ENCODE measurements around the gene INTS2.

INTS2 gene

GRCh38 chr17:61834610-61835009, 93.2 kb downstream of the INTS2 start:
- Histone ChIP-seq H3K27ac (ENCODE audit: low read depth, low read length) (no peak overlapping the region), H3K79me2 (ENCODE audit: insufficient read depth, low read length) (peaks cover 8% of the 10 kb centered on the region; the same call in 1 of the 2 replicates), H3K27me3 (ENCODE audit: low read length) (no peaks in the 10 kb centered on the region), H4K20me1 (ENCODE audit: low read depth, low read length) (peaks cover 4% of the 10 kb centered on the region), H3K4me2 (ENCODE audit: low read depth, low read length, poor library complexity, severe bottlenecking) (no peak overlapping the region), H3F3A (ENCODE audit: insufficient read depth) (peaks cover 22% of the 10 kb centered on the region), H3K9ac (ENCODE audit: low read length) (no peak overlapping the region), H3K9me3 (ENCODE audit: insufficient read depth, low read length) (no peaks in the 10 kb centered on the region), H2AFZ (ENCODE audit: low read depth, low read length, severe bottlenecking) (no peak overlapping the region), H3K9me2 (replicated peaks; ENCODE audit: insufficient read depth, low read length) (no peaks in the 10 kb centered on the region), H3K4me3 (ENCODE audit: insufficient read depth, low read length, poor library complexity, severe bottlenecking) (no peak overlapping the region), H3K36me3 (ENCODE audit: low read length) (peaks cover 23% of the 10 kb centered on the region; the same call in 1 of the 2 replicates)
- TF ChIP-seq EZH2phosphoT487 (conservative IDR thresholded peaks at IDR 0.05; ENCODE audit: low read length) (no peak), CTCF (IDR thresholded peaks at IDR 0.05; ENCODE audit: insufficient read depth, low read length, poor library complexity, severe bottlenecking) (no peak)

- Histone ChIP-seq H3K27me3 (ENCODE audit: low read length) (no peaks in the 10 kb centered on the region), H3K27ac (ENCODE audit: low read depth, low read length) (no peak overlapping the region), H3K9me3 (ENCODE audit: insufficient read depth, low read length) (no peaks in the 10 kb centered on the region), H3K9me2 (replicated peaks; ENCODE audit: insufficient read depth, low read length) (no peaks in the 10 kb centered on the region), H3K79me2 (ENCODE audit: insufficient read depth, low read length) (peaks cover 8% of the 10 kb centered on the region; the same call in 1 of the 2 replicates), H2AFZ (ENCODE audit: low read depth, low read length, severe bottlenecking) (no peak overlapping the region), H4K20me1 (ENCODE audit: low read depth, low read length) (peaks cover 4% of the 10 kb centered on the region), H3K36me3 (ENCODE audit: low read length) (peaks cover 26% of the 10 kb centered on the region; the same call in 1 of the 2 replicates), H3K4me3 (ENCODE audit: insufficient read depth, low read length, poor library complexity, severe bottlenecking) (no peak overlapping the region), H3F3A (ENCODE audit: insufficient read depth) (peaks cover 19% of the 10 kb centered on the region), H3K9ac (ENCODE audit: low read length) (no peak overlapping the region), H3K4me2 (ENCODE audit: low read depth, low read length, poor library complexity, severe bottlenecking) (no peak overlapping the region)
- no peak for TF ChIP-seq CTCF (IDR thresholded peaks at IDR 0.05; ENCODE audit: insufficient read depth, low read length, poor library complexity, severe bottlenecking)
- TF ChIP-seq EZH2phosphoT487 (conservative IDR thresholded peaks at IDR 0.05; ENCODE audit: low read length) = no peak
These were observed 94.1 kb downstream of the INTS2 start for GRCh38 chr17:61833536-61834193.

GRCh38 chr17:61832463-61832862, 95.3 kb downstream of the INTS2 start:
- Histone ChIP-seq H4K20me1 (ENCODE audit: low read depth, low read length) (peaks cover under 1% of the 10 kb centered on the region), H3K36me3 (ENCODE audit: low read length) (peaks cover 35% of the 10 kb centered on the region), H3K9me2 (replicated peaks; ENCODE audit: insufficient read depth, low read length) (no peaks in the 10 kb centered on the region), H3K9ac (ENCODE audit: low read length) (no peak overlapping the region), H3K4me3 (ENCODE audit: insufficient read depth, low read length, poor library complexity, severe bottlenecking) (no peak overlapping the region), H3K27ac (ENCODE audit: low read depth, low read length) (no peak overlapping the region), H3K9me3 (ENCODE audit: insufficient read depth, low read length) (no peaks in the 10 kb centered on the region), H3F3A (ENCODE audit: insufficient read depth) (peaks cover 11% of the 10 kb centered on the region), H3K4me2 (ENCODE audit: low read depth, low read length, poor library complexity, severe bottlenecking) (no peak overlapping the region), H2AFZ (ENCODE audit: low read depth, low read length, severe bottlenecking) (no peak overlapping the region), H3K27me3 (ENCODE audit: low read length) (no peaks in the 10 kb centered on the region), H3K79me2 (ENCODE audit: insufficient read depth, low read length) (peaks cover 5% of the 10 kb centered on the region; the same call in 1 of the 2 replicates)
- TF ChIP-seq EZH2phosphoT487 (conservative IDR thresholded peaks at IDR 0.05; ENCODE audit: low read length) = no peak
- no peak for TF ChIP-seq CTCF (IDR thresholded peaks at IDR 0.05; ENCODE audit: insufficient read depth, low read length, poor library complexity, severe bottlenecking)
